Colonic mucosa (tissue), 4 donors: ENCODE measurements around the gene SCAMP4. TPM values are rescaled to one million over a fixed set of nuclear protein-coding genes. Genes with fewer than 3 reads are reported as not detected.

Experiments
- DNase-seq: peaks from one replicate; pipeline ENCODE4 v3.0.0-alpha.2; 2020
- H3K27ac ChIP-seq: fragments of 200-600 bp; one replicate; pipeline ENCODE4 v1.8.0; 2021
- H3K27me3 ChIP-seq: fragments of 200-600 bp; one replicate; pipeline ENCODE4 v1.8.0; 2021
- H3K36me3 ChIP-seq: fragments of 200-600 bp; one replicate; pipeline ENCODE4 v1.8.0; 2021
- H3K4me1 ChIP-seq: fragments of 200-600 bp; one replicate; pipeline ENCODE4 v1.8.0; 2021; ENCODE audit warnings: mild to moderate bottlenecking
- H3K4me3 ChIP-seq: fragments of 200-600 bp; one replicate; pipeline ENCODE4 v1.8.0; 2021
- H3K9ac ChIP-seq, 2 donors: one replicate each; pipeline ENCODE4 v1.7.0; 2013; ENCODE audit warnings: control low read depth in 2 of 2, low read depth in 2 of 2, low read length in 2 of 2
- H3K9me3 ChIP-seq: fragments of 200-600 bp; one replicate; pipeline ENCODE4 v1.8.0; 2021
- CTCF ChIP-seq: fragments of 200-600 bp; IDR thresholded peaks from one replicate; pipeline ENCODE4 v1.8.0; 2022; ENCODE audit warnings: antibody characterized with exemption, mild to moderate bottlenecking
- intact Hi-C: fragments of 100-400 bp; cut with DNase I; formaldehyde crosslinking; loops from one replicate; pipeline ENCODE4 v1.14.1; 2022
- total RNA-seq, 2 donors: library from RNA; stranded (reverse); fragmentation: NEBNext Ultra II Directional in 1 of 2; extraction: Animal tissue kit (Norgen Biotek cat#: 25700) in 1 of 2; gene quantifications; one replicate each; pipeline ENCODE4 v1.2.1, GENCODE V29; 2021
- donor health status: healthy.
- donor health status: DM: no; HTN: no; CAD: no.
- donor health status: DM: no; HTN: no; CAD: no.

The SCAMP4 gene
- total RNA-seq, 2 donors from 2014 or later = 57.4 to 91.8 TPM

- Histone ChIP-seq H3K36me3 (no peaks in the 10 kb centered on the region), H3K27ac (no peak overlapping the region), H3K9ac (no peak overlapping the region), H3K4me1 (no peaks in the 10 kb centered on the region), H3K9me3 (no peaks in the 10 kb centered on the region), H3K4me3 (no peak overlapping the region), H3K27me3 (no peaks in the 10 kb centered on the region)
- DNase-seq = no peak
- intact Hi-C loops = no loop called here
- no peak for TF ChIP-seq CTCF
Observed at GRCh38 chr19:1924320-1924961, 19.2 kb downstream of the SCAMP4 start.

- H3K9ac ChIP-seq = no peak overlapping the region
- H3K4me3 ChIP-seq = no peak overlapping the region
- DNase-seq = no peak
- H3K27ac ChIP-seq = no peak overlapping the region
- intact Hi-C loops = no loop called here
- no peaks in the 10 kb centered on the region for H3K27me3 ChIP-seq
- peaks cover 5% of the 10 kb centered on the region for H3K4me1 ChIP-seq
- H3K36me3 ChIP-seq = no peaks in the 10 kb centered on the region
- no peaks in the 10 kb centered on the region for H3K9me3 ChIP-seq
- TF ChIP-seq CTCF = no peak
Observed at GRCh38 chr19:1925544-1925943, 20.3 kb downstream of the SCAMP4 start.

- intact Hi-C loops = no loop called here
- Histone ChIP-seq H3K4me3 (peak overlapping the region; percentile 34), H3K9me3 (no peaks in the 10 kb centered on the region), H3K9ac (peak overlapping the region in 1 of 2 donors; percentile 16), H3K36me3 (no peaks in the 10 kb centered on the region), H3K27me3 (no peaks in the 10 kb centered on the region), H3K4me1 (peaks cover 5% of the 10 kb centered on the region), H3K27ac (no peak overlapping the region)
- peak; percentile 88 for TF ChIP-seq CTCF
- DNase-seq = peak; percentile 85
Observed at GRCh38 chr19:1929021-1929742, 24.0 kb downstream of the SCAMP4 start.

- peaks cover 5% of the 10 kb centered on the region for H3K4me1 ChIP-seq
Observed at GRCh38 chr19:1931445-1931844, 26.2 kb downstream of the SCAMP4 start.

GRCh38 chr19:1932395-1932794 is 27.2 kb downstream of the SCAMP4 start:
- intact Hi-C loops = loop anchor here (10.0 kb wide), 2 partner anchors 82 to 142 kb away; partner anchors contain the start of gene BTBD2
- Histone ChIP-seq H3K27me3 (no peaks in the 10 kb centered on the region), H3K9ac (no peak overlapping the region), H3K36me3 (no peaks in the 10 kb centered on the region), H3K4me3 (no peak overlapping the region), H3K27ac (no peak overlapping the region), H3K4me1 (peaks cover 5% of the 10 kb centered on the region), H3K9me3 (no peaks in the 10 kb centered on the region)
- DNase-seq = no peak
- no peak for TF ChIP-seq CTCF

More at GRCh38 chr19:1931445-1931844, 26.2 kb downstream of the SCAMP4 start:
- H3K9me3 ChIP-seq = no peaks in the 10 kb centered on the region
- no peak for TF ChIP-seq CTCF
- H3K4me3 ChIP-seq = no peak overlapping the region
- DNase-seq = no peak
- H3K27ac ChIP-seq = no peak overlapping the region
- H3K36me3 ChIP-seq = no peaks in the 10 kb centered on the region
- no peaks in the 10 kb centered on the region for H3K27me3 ChIP-seq
- no peak overlapping the region for H3K9ac ChIP-seq
- intact Hi-C loops = loop anchor here (10.0 kb wide), 2 partner anchors 83 to 143 kb away; partner anchors contain the start of gene BTBD2
